Vagina (tissue), 2 donors: ENCODE results near the gene HIVEP2. TPM values are rescaled to one million over a fixed set of nuclear protein-coding genes. Genes with fewer than 3 reads are reported as not detected.

Source experiments
- DNase-seq, 2 donors: peaks; one replicate each; pipeline ENCODE4 v3.0.0-alpha.2; 2017; ENCODE audit errors: extremely low spot score in 2 of 2
- H3K27ac ChIP-seq: fragments of 200-600 bp; sonication (generic); one replicate; pipeline ENCODE4 v1.5.1; 2019
- H3K27me3 ChIP-seq: fragments of 200-600 bp; sonication (generic); one replicate; pipeline ENCODE4 v1.5.1; 2019
- H3K36me3 ChIP-seq, 2 donors: fragments of 200-600 bp; sonication (generic); one replicate each; pipeline ENCODE4 v1.5.1; 2017 to 2019
- H3K4me1 ChIP-seq: fragments of 200-600 bp; sonication (generic); one replicate; pipeline ENCODE4 v1.5.1; 2019
- H3K4me3 ChIP-seq, 2 donors: fragments of 200-600 bp; sonication (generic); 1 replicate in 1 of 2; 2 replicates in 1 of 2; pipeline ENCODE4 v1.5.1; 2016 to 2019
- H3K9me3 ChIP-seq: fragments of 200-600 bp; sonication (generic); one replicate; pipeline ENCODE4 v1.5.1; 2019
- CTCF ChIP-seq, 3 experiments: fragments of 450-650 bp in 2 of 3; fragments of 200-600 bp in 1 of 3; sonication (generic) in 1 of 3; IDR thresholded peaks; one replicate each; pipeline ENCODE4 v1.5.1; 2017 to 2019; ENCODE audit warnings: antibody characterized with exemption in 3 of 3, mild to moderate bottlenecking in 2 of 3, moderate library complexity in 2 of 3
- POLR2A ChIP-seq, 2 donors: fragments of 450-650 bp; IDR thresholded peaks; one replicate each; pipeline ENCODE4 v1.6.1; 2017; ENCODE audit warnings: antibody characterized with exemption in 2 of 2, mild to moderate bottlenecking in 2 of 2, moderate library complexity in 2 of 2
- POLR2AphosphoS5 ChIP-seq, 2 donors: sonication (generic); formaldehyde crosslinking; IDR thresholded peaks; one replicate each; pipeline ENCODE4 v1.9.0; 2017; ENCODE audit warnings: antibody characterized with exemption in 2 of 2, mild to moderate bottlenecking in 2 of 2, low read depth in 1 of 2; ENCODE audit not compliant: insufficient read depth in 1 of 2
- intact Hi-C: fragments of 100-400 bp; cut with DNase I; formaldehyde crosslinking; loops from one replicate; pipeline ENCODE4 v1.15.1; 2023
- total RNA-seq: library from RNA; depleted of rRNA; stranded (reverse); fragments of >200 nt; gene quantifications from one replicate; pipeline ENCODE4 v1.2.3, GENCODE V29; 2016

The HIVEP2 gene
- total RNA-seq, 1 donor from 2014 or later: 24.6 TPM

DNA sequence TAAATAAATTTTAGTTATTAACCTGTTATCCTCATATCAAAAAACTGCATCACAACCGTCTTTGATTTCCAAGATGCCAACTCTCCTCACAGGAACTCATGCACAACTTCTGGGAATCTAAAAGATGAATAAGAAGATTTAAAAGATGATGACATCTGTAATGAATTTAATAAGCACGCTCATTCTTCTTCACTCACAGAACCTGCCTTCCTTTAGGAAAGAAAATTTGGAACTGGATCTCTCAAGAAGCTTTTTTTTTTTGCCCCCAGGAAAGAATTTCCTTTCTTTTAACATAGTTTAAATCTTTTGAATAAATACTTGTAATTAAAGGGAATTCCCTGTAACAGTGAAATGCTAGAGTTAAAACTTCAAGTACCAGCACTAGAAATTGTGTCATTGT is 161.5 kb downstream of the HIVEP2 start:
- no peaks in the 10 kb centered on the region for H3K9me3 ChIP-seq
- H3K27ac ChIP-seq: no peak overlapping the region
- no peaks in the 10 kb centered on the region for H3K27me3 ChIP-seq
- DNase-seq: no peak
- intact Hi-C loops: no loop called here
- H3K4me3 ChIP-seq: no peak overlapping the region
- TF ChIP-seq POLR2AphosphoS5 (IDR thresholded peaks at IDR 0.05; ENCODE audit: insufficient read depth in 1 of 2, low read depth in 1 of 2) (no peak), CTCF (IDR thresholded peaks at IDR 0.05) (no peak), POLR2A (IDR thresholded peaks at IDR 0.05) (no peak)
- H3K36me3 ChIP-seq: no peaks in the 10 kb centered on the region
- no peaks in the 10 kb centered on the region for H3K4me1 ChIP-seq

GRCh38 chr6:142781129-142781528 is 163.8 kb downstream of the HIVEP2 start:
- intact Hi-C loops: no loop called here
- Histone ChIP-seq H3K27me3 (no peaks in the 10 kb centered on the region), H3K36me3 (no peaks in the 10 kb centered on the region), H3K9me3 (no peaks in the 10 kb centered on the region), H3K27ac (no peak overlapping the region), H3K4me1 (no peaks in the 10 kb centered on the region), H3K4me3 (no peak overlapping the region)
- no peak for DNase-seq
- no peak for TF ChIP-seq CTCF (IDR thresholded peaks at IDR 0.05)

GRCh38 chr6:142773859-142774648 is 170.9 kb downstream of the HIVEP2 start:
- H3K9me3 ChIP-seq: no peaks in the 10 kb centered on the region
- no peak overlapping the region for H3K4me3 ChIP-seq
- intact Hi-C loops: no loop called here
- no peak overlapping the region for H3K27ac ChIP-seq
- TF ChIP-seq POLR2A (IDR thresholded peaks at IDR 0.05) (no peak), CTCF (IDR thresholded peaks at IDR 0.05) (no peak), POLR2AphosphoS5 (IDR thresholded peaks at IDR 0.05; ENCODE audit: insufficient read depth in 1 of 2, low read depth in 1 of 2) (no peak)
- DNase-seq: no peak
- peaks cover 0 to 9% of the 10 kb centered on the region in 2 donors for H3K36me3 ChIP-seq
- no peaks in the 10 kb centered on the region for H3K27me3 ChIP-seq
- no peaks in the 10 kb centered on the region for H3K4me1 ChIP-seq

GRCh38 chr6:142773324-142773723 is 171.7 kb downstream of the HIVEP2 start:
- Histone ChIP-seq H3K36me3 (peaks cover 0 to 9% of the 10 kb centered on the region in 2 donors), H3K9me3 (no peaks in the 10 kb centered on the region), H3K27me3 (no peaks in the 10 kb centered on the region), H3K4me3 (no peak overlapping the region), H3K27ac (no peak overlapping the region), H3K4me1 (no peaks in the 10 kb centered on the region)
- intact Hi-C loops: no loop called here
- TF ChIP-seq POLR2A (IDR thresholded peaks at IDR 0.05) (no peak), POLR2AphosphoS5 (IDR thresholded peaks at IDR 0.05; ENCODE audit: insufficient read depth in 1 of 2, low read depth in 1 of 2) (no peak), CTCF (IDR thresholded peaks at IDR 0.05) (no peak)
- DNase-seq: no peak

DNA sequence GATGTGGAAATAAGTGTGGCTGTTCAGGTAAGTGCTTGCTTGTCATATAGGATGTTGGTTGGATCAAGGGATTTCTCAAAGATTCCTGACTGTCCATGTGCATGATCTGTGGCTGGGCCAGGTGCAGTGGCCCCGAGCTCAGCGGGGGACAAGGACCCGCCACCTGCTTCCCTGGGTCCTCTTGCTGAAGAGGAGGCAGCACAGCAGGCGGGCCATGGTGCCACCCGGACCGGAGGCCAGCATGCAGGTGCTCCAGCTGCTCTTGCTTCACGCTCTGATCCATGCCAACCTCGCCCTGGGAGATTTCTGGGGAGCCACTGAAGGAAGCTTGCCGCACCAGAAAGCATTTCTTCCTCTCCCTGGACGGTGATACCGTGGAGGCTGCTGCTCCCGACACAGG is 173.8 kb downstream of the HIVEP2 start:
- Histone ChIP-seq H3K36me3 (peaks cover 0 to 9% of the 10 kb centered on the region in 2 donors), H3K9me3 (no peaks in the 10 kb centered on the region), H3K4me3 (no peak overlapping the region), H3K27me3 (no peaks in the 10 kb centered on the region), H3K27ac (no peak overlapping the region), H3K4me1 (no peaks in the 10 kb centered on the region)
- DNase-seq: no peak
- TF ChIP-seq CTCF (IDR thresholded peaks at IDR 0.05) (no peak), POLR2A (IDR thresholded peaks at IDR 0.05) (no peak), POLR2AphosphoS5 (IDR thresholded peaks at IDR 0.05; ENCODE audit: insufficient read depth in 1 of 2, low read depth in 1 of 2) (no peak)
- intact Hi-C loops: no loop called here
